ENCODE measurements around the gene GRPR.

DNA sequence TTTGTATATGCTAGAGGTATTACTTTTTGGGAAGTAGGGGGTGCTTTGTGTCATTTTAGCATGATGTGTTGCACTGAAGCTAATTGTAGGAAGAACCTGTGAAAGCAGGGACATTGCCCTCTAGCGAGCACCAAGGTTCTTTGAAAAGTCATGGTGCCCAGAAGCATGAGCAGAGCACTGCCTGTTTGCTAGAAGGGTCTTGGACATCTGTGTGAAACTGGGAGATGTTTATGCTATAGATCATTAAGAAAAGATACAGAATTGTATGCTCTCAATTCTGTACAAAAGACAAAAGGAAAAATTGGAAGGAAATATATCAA lies 14.7 kb downstream of the GRPR start:
- TF ChIP-seq, protein P1, sequence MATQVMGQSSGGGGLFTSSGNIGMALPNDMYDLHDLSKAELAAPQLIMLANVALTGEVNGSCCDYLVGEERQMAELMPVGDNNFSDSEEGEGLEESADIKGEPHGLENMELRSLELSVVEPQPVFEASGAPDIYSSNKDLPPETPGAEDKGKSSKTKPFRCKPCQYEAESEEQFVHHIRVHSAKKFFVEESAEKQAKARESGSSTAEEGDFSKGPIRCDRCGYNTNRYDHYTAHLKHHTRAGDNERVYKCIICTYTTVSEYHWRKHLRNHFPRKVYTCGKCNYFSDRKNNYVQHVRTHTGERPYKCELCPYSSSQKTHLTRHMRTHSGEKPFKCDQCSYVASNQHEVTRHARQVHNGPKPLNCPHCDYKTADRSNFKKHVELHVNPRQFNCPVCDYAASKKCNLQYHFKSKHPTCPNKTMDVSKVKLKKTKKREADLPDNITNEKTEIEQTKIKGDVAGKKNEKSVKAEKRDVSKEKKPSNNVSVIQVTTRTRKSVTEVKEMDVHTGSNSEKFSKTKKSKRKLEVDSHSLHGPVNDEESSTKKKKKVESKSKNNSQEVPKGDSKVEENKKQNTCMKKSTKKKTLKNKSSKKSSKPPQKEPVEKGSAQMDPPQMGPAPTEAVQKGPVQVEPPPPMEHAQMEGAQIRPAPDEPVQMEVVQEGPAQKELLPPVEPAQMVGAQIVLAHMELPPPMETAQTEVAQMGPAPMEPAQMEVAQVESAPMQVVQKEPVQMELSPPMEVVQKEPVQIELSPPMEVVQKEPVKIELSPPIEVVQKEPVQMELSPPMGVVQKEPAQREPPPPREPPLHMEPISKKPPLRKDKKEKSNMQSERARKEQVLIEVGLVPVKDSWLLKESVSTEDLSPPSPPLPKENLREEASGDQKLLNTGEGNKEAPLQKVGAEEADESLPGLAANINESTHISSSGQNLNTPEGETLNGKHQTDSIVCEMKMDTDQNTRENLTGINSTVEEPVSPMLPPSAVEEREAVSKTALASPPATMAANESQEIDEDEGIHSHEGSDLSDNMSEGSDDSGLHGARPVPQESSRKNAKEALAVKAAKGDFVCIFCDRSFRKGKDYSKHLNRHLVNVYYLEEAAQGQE (IDR thresholded peaks at IDR 0.05; ENCODE audit: low read depth) = no peak
- TF ChIP-seq TAF1 (IDR thresholded peaks at IDR 0.05; ENCODE audit: low read depth) (no peak), EGR1 (IDR thresholded peaks at IDR 0.05) (no peak), EP300 (IDR thresholded peaks at IDR 0.05; ENCODE audit: borderline replicate concordance) (no peak), ZBTB7A (IDR thresholded peaks at IDR 0.05; ENCODE audit: low read depth) (no peak), CREB1 (IDR thresholded peaks at IDR 0.05; ENCODE audit: low read depth) (no peak), RAD21 (IDR thresholded peaks at IDR 0.05; ENCODE audit: low read depth) (no peak), TCF12 (IDR thresholded peaks at IDR 0.05; ENCODE audit: low read depth) (no peak), FOXM1 (IDR thresholded peaks at IDR 0.05; ENCODE audit: borderline replicate concordance, low read depth) (no peak), YY1 (IDR thresholded peaks at IDR 0.05; ENCODE audit: low read depth) (no peak), NFIC (IDR thresholded peaks at IDR 0.05) (no peak)
- TF ChIP-seq, protein P2, sequence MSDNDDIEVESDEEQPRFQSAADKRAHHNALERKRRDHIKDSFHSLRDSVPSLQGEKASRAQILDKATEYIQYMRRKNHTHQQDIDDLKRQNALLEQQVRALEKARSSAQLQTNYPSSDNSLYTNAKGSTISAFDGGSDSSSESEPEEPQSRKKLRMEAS (IDR thresholded peaks at IDR 0.05) = no peak
- TF ChIP-seq, protein P3, sequence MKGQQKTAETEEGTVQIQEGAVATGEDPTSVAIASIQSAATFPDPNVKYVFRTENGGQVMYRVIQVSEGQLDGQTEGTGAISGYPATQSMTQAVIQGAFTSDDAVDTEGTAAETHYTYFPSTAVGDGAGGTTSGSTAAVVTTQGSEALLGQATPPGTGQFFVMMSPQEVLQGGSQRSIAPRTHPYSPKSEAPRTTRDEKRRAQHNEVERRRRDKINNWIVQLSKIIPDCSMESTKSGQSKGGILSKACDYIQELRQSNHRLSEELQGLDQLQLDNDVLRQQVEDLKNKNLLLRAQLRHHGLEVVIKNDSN (IDR thresholded peaks at IDR 0.05) = no peak

All from Ishikawa (cell line).